Occipital lobe (tissue), 2 donors: Measurements from ENCODE around the gene OXCT2. TPM values are rescaled to one million over a fixed set of nuclear protein-coding genes. Genes with fewer than 3 reads are reported as not detected.
"Not testable (repeated sequence)": the region's sequence is repeated elsewhere in the genome, so short reads cannot be mapped to it uniquely, and the experiment has no call there.

Experiments
- DNase-seq: peaks from one replicate; lab custom pipeline; 2025; lab: John Stamatoyannopoulos, UW
- total RNA-seq: library from RNA; depleted of rRNA; stranded (reverse); fragments of >200 nt; gene quantifications from one replicate; pipeline ENCODE4 v1.2.3, GENCODE V29; 2014

The OXCT2 gene
- total RNA-seq, 1 donor from 2014 or later = 0.47 TPM

- DNase-seq = not testable (repeated sequence)
Observed at GRCh38 chr1:39763619-39764374, 7.4 kb downstream of the OXCT2 start.

GRCh38 chr1:39762550-39763540 lies 8.3 kb downstream of the OXCT2 start:
- DNase-seq = no peak

GRCh38 chr1:39761557-39762260 lies 9.4 kb downstream of the OXCT2 start:
- DNase-seq = no peak

GRCh38 chr1:39761016-39761415 lies 10.1 kb downstream of the OXCT2 start:
- DNase-seq = no peak

GRCh38 chr1:39760074-39761008 lies 10.8 kb downstream of the OXCT2 start:
- DNase-seq = no peak

- no peak for DNase-seq
Observed at GRCh38 chr1:39759436-39759726, 11.8 kb downstream of the OXCT2 start.

GRCh38 chr1:39758556-39759435 lies 12.4 kb downstream of the OXCT2 start:
- DNase-seq = no peak

GRCh38 chr1:39757501-39757900 lies 13.6 kb downstream of the OXCT2 start:
- DNase-seq = no peak

- DNase-seq = no peak
Observed at GRCh38 chr1:39755965-39756659, 15.0 kb downstream of the OXCT2 start.

- no peak for DNase-seq
Observed at GRCh38 chr1:39754906-39755504, 16.1 kb downstream of the OXCT2 start.

GRCh38 chr1:39754026-39754570 lies 17.1 kb downstream of the OXCT2 start:
- no peak for DNase-seq

GRCh38 chr1:39753132-39754025 lies 17.8 kb downstream of the OXCT2 start:
- DNase-seq = no peak

GRCh38 chr1:39752703-39753102 lies 18.4 kb downstream of the OXCT2 start:
- DNase-seq = no peak

- DNase-seq = no peak
Observed at GRCh38 chr1:39751595-39751994, 19.6 kb downstream of the OXCT2 start.

GRCh38 chr1:39745016-39745670 lies 26.0 kb downstream of the OXCT2 start:
- no peak for DNase-seq

GRCh38 chr1:39738622-39739366 lies 32.4 kb downstream of the OXCT2 start, which contains the start of gene PPIE:
Gene PPIE, plus strand, starts transcription at chr1:39738882. Its CDS starts 19 bp downstream, at chr1:39738901.
- peak; percentile 92 for DNase-seq
